Nephron progenitor cell (in vitro differentiated cells): ENCODE data around the gene RBMS3.

ENCODE experiments used
- DNase-seq: peaks from one replicate; pipeline ENCODE4 v3.0.0; 2021
- H3K27ac Mint-ChIP-seq: 2 replicates; pipeline ENCODE4 v1.8.0; 2021; ENCODE audit warnings: mild to moderate bottlenecking, moderate library complexity, mixed read lengths
- H3K27me3 Mint-ChIP-seq: 2 replicates; pipeline ENCODE4 v1.8.0; 2021; ENCODE audit warnings: mild to moderate bottlenecking, low read depth, mixed read lengths; ENCODE audit not compliant: poor library complexity
- H3K36me3 Mint-ChIP-seq: 2 replicates; pipeline ENCODE4 v1.8.0; 2021; ENCODE audit warnings: low read depth, mixed read lengths
- H3K4me1 Mint-ChIP-seq: 2 replicates; pipeline ENCODE4 v1.8.0; 2021; ENCODE audit warnings: mixed read lengths
- H3K4me3 Mint-ChIP-seq: 2 replicates; pipeline ENCODE4 v1.8.0; 2021; ENCODE audit warnings: mild to moderate bottlenecking, moderate library complexity, mixed read lengths
- H3K9me3 Mint-ChIP-seq: 2 replicates; pipeline ENCODE4 v1.8.0; 2021; ENCODE audit warnings: mild to moderate bottlenecking, moderate library complexity, mixed read lengths
- TF ChIP-seq, protein P1 (sequence below): fragments of 200-600 bp; sonication (generic); IDR thresholded peaks from 2 replicates; pipeline ENCODE4 v1.5.0; 2021; ENCODE audit warnings: antibody characterized with exemption

Gene RBMS3

GRCh38 chr3:29590461-29590860, 309.6 kb downstream of the RBMS3 start:
- TF ChIP-seq, protein P1, sequence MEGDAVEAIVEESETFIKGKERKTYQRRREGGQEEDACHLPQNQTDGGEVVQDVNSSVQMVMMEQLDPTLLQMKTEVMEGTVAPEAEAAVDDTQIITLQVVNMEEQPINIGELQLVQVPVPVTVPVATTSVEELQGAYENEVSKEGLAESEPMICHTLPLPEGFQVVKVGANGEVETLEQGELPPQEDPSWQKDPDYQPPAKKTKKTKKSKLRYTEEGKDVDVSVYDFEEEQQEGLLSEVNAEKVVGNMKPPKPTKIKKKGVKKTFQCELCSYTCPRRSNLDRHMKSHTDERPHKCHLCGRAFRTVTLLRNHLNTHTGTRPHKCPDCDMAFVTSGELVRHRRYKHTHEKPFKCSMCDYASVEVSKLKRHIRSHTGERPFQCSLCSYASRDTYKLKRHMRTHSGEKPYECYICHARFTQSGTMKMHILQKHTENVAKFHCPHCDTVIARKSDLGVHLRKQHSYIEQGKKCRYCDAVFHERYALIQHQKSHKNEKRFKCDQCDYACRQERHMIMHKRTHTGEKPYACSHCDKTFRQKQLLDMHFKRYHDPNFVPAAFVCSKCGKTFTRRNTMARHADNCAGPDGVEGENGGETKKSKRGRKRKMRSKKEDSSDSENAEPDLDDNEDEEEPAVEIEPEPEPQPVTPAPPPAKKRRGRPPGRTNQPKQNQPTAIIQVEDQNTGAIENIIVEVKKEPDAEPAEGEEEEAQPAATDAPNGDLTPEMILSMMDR: no peak
- Mint-ChIP-seq H3K9me3 (no peaks in the 10 kb centered on the region), H3K4me3 (no peak overlapping the region)

DNA sequence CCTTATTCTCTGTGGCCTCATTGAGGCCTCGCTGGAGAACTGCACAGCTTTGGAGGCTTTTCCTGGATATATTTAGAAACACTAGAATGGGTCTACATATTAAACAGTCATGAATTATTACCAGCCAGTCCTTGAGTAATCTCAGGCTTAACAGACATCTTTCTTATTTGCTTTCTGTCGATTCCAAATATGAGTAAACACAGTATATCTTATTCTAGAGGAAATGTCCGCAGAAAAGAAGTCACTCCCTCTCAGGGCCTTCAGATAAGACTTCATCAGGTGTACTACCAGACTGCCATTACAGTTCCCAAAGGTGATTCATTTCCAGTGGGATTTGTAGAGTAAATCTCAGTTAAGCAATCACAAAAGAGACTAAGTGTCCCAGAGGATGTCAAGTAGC, 310.7 kb downstream of the RBMS3 start:
- H3K27ac Mint-ChIP-seq: no peak overlapping the region
- H3K4me3 Mint-ChIP-seq: no peak overlapping the region
- no peak for DNase-seq

More at GRCh38 chr3:29590461-29590860, 309.6 kb downstream of the RBMS3 start:
- Mint-ChIP-seq H3K36me3 (no peaks in the 10 kb centered on the region), H3K27ac (no peak overlapping the region), H3K27me3 (peaks cover 3% of the 10 kb centered on the region), H3K4me1 (no peaks in the 10 kb centered on the region)
- DNase-seq: no peak

GRCh38 chr3:29593802-29594201, 312.9 kb downstream of the RBMS3 start:
- no peak overlapping the region for H3K27ac Mint-ChIP-seq
- H3K36me3 Mint-ChIP-seq: no peaks in the 10 kb centered on the region
- DNase-seq: no peak
- H3K27me3 Mint-ChIP-seq: peaks cover 3% of the 10 kb centered on the region
- H3K4me3 Mint-ChIP-seq: no peak overlapping the region
- no peaks in the 10 kb centered on the region for H3K4me1 Mint-ChIP-seq
- H3K9me3 Mint-ChIP-seq: no peaks in the 10 kb centered on the region
- TF ChIP-seq, protein P1: no peak

More for the DNA sequence above, 310.7 kb downstream of the RBMS3 start:
- TF ChIP-seq, protein P1: no peak
- H3K4me1 Mint-ChIP-seq: no peaks in the 10 kb centered on the region
- peaks cover 3% of the 10 kb centered on the region for H3K27me3 Mint-ChIP-seq
- H3K9me3 Mint-ChIP-seq: no peaks in the 10 kb centered on the region
- no peaks in the 10 kb centered on the region for H3K36me3 Mint-ChIP-seq

DNA sequence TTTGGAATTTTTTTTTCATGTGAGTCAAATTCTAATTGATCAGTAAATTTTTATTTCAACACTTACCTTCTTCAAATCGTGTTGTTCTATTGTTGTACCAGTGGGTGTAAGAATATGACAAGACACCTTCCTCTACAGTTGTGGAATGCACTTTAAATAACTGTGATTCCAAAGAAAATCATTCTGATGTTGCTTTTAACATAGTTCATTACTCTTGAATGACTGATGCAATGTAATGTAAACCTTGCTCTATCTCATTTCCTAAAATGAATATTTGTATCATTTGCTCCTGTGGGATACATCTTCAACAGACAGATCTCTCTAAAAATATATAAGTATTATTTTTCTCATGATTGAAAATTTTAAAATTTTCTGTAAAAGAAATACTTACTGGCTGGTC, 313.4 kb downstream of the RBMS3 start:
- Mint-ChIP-seq H3K4me1 (no peaks in the 10 kb centered on the region), H3K27ac (no peak overlapping the region), H3K36me3 (no peaks in the 10 kb centered on the region), H3K9me3 (no peaks in the 10 kb centered on the region), H3K27me3 (peaks cover 3% of the 10 kb centered on the region), H3K4me3 (no peak overlapping the region)
- DNase-seq: no peak
- TF ChIP-seq, protein P1: no peak

GRCh38 chr3:29597376-29598008, 316.6 kb downstream of the RBMS3 start:
- H3K36me3 Mint-ChIP-seq: no peaks in the 10 kb centered on the region
- no peak for DNase-seq
- H3K27ac Mint-ChIP-seq: no peak overlapping the region
- H3K9me3 Mint-ChIP-seq: no peaks in the 10 kb centered on the region
- no peak overlapping the region for H3K4me3 Mint-ChIP-seq
- TF ChIP-seq, protein P1: no peak
- peaks cover 3% of the 10 kb centered on the region for H3K27me3 Mint-ChIP-seq
- peaks cover 7% of the 10 kb centered on the region for H3K4me1 Mint-ChIP-seq
